Effector memory CD8-positive, alpha-beta T cell (primary cell): ENCODE data around the gene GPHA2.
A peak's percentile ranks its signal among the peaks of the same experiment; 100 is the strongest.

Source experiments
- ATAC-seq: fragments of 150-1000 bp; cut with Tn5 transposase; replicated peaks from 2 replicates; pipeline ENCODE4 v1.10.0; 2021; ENCODE audit warnings: mild to moderate bottlenecking, moderate library complexity
- DNase-seq, 3 experiments: peaks; one replicate each; pipeline ENCODE4 v3.0.0; 2021
- H3K27ac Mint-ChIP-seq, 2 donors: one replicate each; pipeline ENCODE4 v1.8.0; 2022; ENCODE audit warnings: mild to moderate bottlenecking in 2 of 2, mixed read lengths in 2 of 2, moderate library complexity in 2 of 2
- H3K27me3 Mint-ChIP-seq, 2 donors: one replicate each; pipeline ENCODE4 v1.8.0; 2022; ENCODE audit warnings: mixed read lengths in 2 of 2
- H3K36me3 Mint-ChIP-seq: one replicate; pipeline ENCODE4 v1.8.0; 2022; ENCODE audit warnings: mild to moderate bottlenecking, moderate library complexity, mixed read lengths; ENCODE audit not compliant: insufficient read depth
- H3K4me1 Mint-ChIP-seq, 2 donors: one replicate each; pipeline ENCODE4 v1.8.0; 2022; ENCODE audit warnings: low read depth in 2 of 2, mixed read lengths in 2 of 2
- H3K4me3 Mint-ChIP-seq, 2 donors: one replicate each; pipeline ENCODE4 v1.8.0; 2022; ENCODE audit warnings: mild to moderate bottlenecking in 2 of 2, mixed read lengths in 2 of 2, moderate library complexity in 2 of 2
- H3K9me3 Mint-ChIP-seq, 2 donors: one replicate each; pipeline ENCODE4 v1.8.0; 2022; ENCODE audit warnings: mixed read lengths in 2 of 2

Gene GPHA2

DNA sequence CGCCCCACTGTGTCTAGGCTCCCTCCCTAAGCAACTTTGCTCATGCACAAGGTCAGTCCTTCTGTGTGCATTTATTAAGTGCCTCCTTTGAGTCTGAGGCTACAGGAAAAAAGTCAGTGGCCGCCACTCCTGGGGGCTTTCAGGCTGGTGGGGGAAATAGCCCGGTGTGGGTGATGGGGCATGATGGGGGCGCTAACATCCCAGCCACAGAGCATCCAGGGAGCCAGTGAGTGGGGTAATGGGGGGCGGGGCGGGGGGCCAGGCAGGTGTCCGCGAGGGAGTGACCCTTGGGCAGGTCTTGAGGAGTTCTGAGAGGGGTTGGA lies 47.3 kb downstream of the GPHA2 start:
- H3K9me3 Mint-ChIP-seq = no peaks in the 10 kb centered on the region
- no peak for ATAC-seq
- H3K36me3 Mint-ChIP-seq = peaks cover 39% of the 10 kb centered on the region
- peak overlapping the region in 1 of 2 donors; percentile 90 for H3K27ac Mint-ChIP-seq
- H3K4me1 Mint-ChIP-seq = peaks cover 25 to 29% of the 10 kb centered on the region in 2 donors
- DNase-seq = no peak
- peak overlapping the region; percentile 72 to 76 for H3K4me3 Mint-ChIP-seq
- no peaks in the 10 kb centered on the region for H3K27me3 Mint-ChIP-seq

- Mint-ChIP-seq H3K4me1 (peaks cover 25 to 29% of the 10 kb centered on the region in 2 donors), H3K27ac (peak overlapping the region in 1 of 2 donors; percentile 90)
These were observed 47.8 kb downstream of the GPHA2 start for GRCh38 chr11:64887757-64888405.

GRCh38 chr11:64887234-64887756 lies 48.4 kb downstream of the GPHA2 start:
- no peaks in the 10 kb centered on the region for H3K27me3 Mint-ChIP-seq
- peak overlapping the region; percentile 72 to 76 for H3K4me3 Mint-ChIP-seq
- peaks cover 28% of the 10 kb centered on the region for H3K36me3 Mint-ChIP-seq
- peak overlapping the region in 1 of 2 donors; percentile 90 for H3K27ac Mint-ChIP-seq
- ATAC-seq (no peak), DNase-seq (no peak)
- H3K9me3 Mint-ChIP-seq = no peaks in the 10 kb centered on the region
- H3K4me1 Mint-ChIP-seq = peaks cover 25 to 29% of the 10 kb centered on the region in 2 donors

More at GRCh38 chr11:64887757-64888405, 47.8 kb downstream of the GPHA2 start:
- Mint-ChIP-seq H3K4me3 (peak overlapping the region; percentile 72 to 76), H3K36me3 (peaks cover 34% of the 10 kb centered on the region), H3K27me3 (no peaks in the 10 kb centered on the region), H3K9me3 (no peaks in the 10 kb centered on the region)
- DNase-seq (peak; percentile 85), ATAC-seq (peak; percentile 80)

- Mint-ChIP-seq H3K4me3 (no peak overlapping the region), H3K36me3 (peaks cover 21% of the 10 kb centered on the region), H3K27me3 (no peaks in the 10 kb centered on the region), H3K4me1 (peaks cover 34% of the 10 kb centered on the region in 2 donors), H3K9me3 (no peaks in the 10 kb centered on the region), H3K27ac (peak overlapping the region; percentile 21 to 26)
- DNase-seq (no peak), ATAC-seq (peak; percentile 73)
These were observed 50.1 kb downstream of the GPHA2 start for GRCh38 chr11:64885367-64886286.
